HepG2 (cell line): ENCODE data around the gene TMEM120A. TPM values are rescaled to one million over a fixed set of nuclear protein-coding genes. Genes with fewer than 3 reads are reported as not detected.

Experiments
- ATM ChIP-seq: fragments of 450-650 bp; IDR thresholded peaks from 2 replicates; pipeline ENCODE4 v1.7.1; 2017; ENCODE audit warnings: mild to moderate bottlenecking, borderline replicate concordance
- BCL6 ChIP-seq: IDR thresholded peaks from 2 replicates; pipeline ENCODE4 v1.6.1; 2016; ENCODE audit warnings: missing genetic modification reagents, missing compliant biosample characterization
- DRAP1 ChIP-seq: IDR thresholded peaks from 2 replicates; pipeline ENCODE4 v1.6.1; 2016; ENCODE audit warnings: missing genetic modification reagents, missing compliant biosample characterization
- GZF1 ChIP-seq: sonication (generic); formaldehyde crosslinking; IDR thresholded peaks from 2 replicates; pipeline ENCODE4 v1.5.1; 2020; ENCODE audit warnings: mild to moderate bottlenecking, missing genetic modification reagents
- MEIS2 ChIP-seq: sonication (generic); formaldehyde crosslinking; IDR thresholded peaks from 2 replicates; pipeline ENCODE4 v1.9.0; 2021; ENCODE audit warnings: mild to moderate bottlenecking, missing genetic modification reagents
- PITX1 ChIP-seq: sonication (generic); formaldehyde crosslinking; IDR thresholded peaks from 2 replicates; pipeline ENCODE4 v1.5.1; 2020; ENCODE audit warnings: mild to moderate bottlenecking, missing genetic modification reagents
- PRMT3 ChIP-seq: sonication (generic); formaldehyde crosslinking; IDR thresholded peaks from 2 replicates; pipeline ENCODE4 v1.8.1; 2022; ENCODE audit warnings: low read depth, mild to moderate bottlenecking, moderate library complexity, missing genetic modification reagents, borderline replicate concordance
- XBP1 ChIP-seq: sonication (generic); formaldehyde crosslinking; IDR thresholded peaks from 2 replicates; pipeline ENCODE4 v1.5.0; 2020; ENCODE audit warnings: missing genetic modification reagents
- ZFYVE20 ChIP-seq: sonication (generic); formaldehyde crosslinking; IDR thresholded peaks from 2 replicates; pipeline ENCODE4 v1.8.0; 2023; ENCODE audit warnings: low read depth, mild to moderate bottlenecking, moderate library complexity, missing genetic modification reagents, borderline replicate concordance
- ZNF124 ChIP-seq: sonication (generic); formaldehyde crosslinking; IDR thresholded peaks from 2 replicates; pipeline ENCODE4 v1.4.0; 2020; ENCODE audit warnings: missing genetic modification reagents
- ZNF740 ChIP-seq: sonication (generic); formaldehyde crosslinking; IDR thresholded peaks from 2 replicates; pipeline ENCODE4 v1.4.0; 2020; ENCODE audit warnings: missing genetic modification reagents
- polyA plus RNA-seq, 8 experiments: library from polyadenylated mRNA; depleted of rRNA in 3 of 8; stranded (reverse) in 7 of 8; unstranded in 1 of 8; fragments of >200 nt; fragmentation: Illumina TruSeq in 4 of 8; extraction: Trizol in 4 of 8; gene quantifications; 2 replicates each; pipeline versions ENCODE4 v1.2.1 to v1.2.3, GENCODE V29; 2011 to 2016; ENCODE audit warnings: low read depth in 4 of 8, missing spikeins in 1 of 8, mixed read lengths in 1 of 8; ENCODE audit not compliant: insufficient read depth in 1 of 8
- total RNA-seq, 5 experiments: library from RNA; depleted of rRNA; stranded (reverse); fragments of >200 nt; fragmentation: Illumina TruSeq; extraction: Trizol; gene quantifications; 2 replicates each; pipeline ENCODE4 v1.2.3, GENCODE V29; 2016; ENCODE audit warnings: low read depth in 1 of 5
- TF ChIP-seq, protein P1 (sequence below): sonication (generic); formaldehyde crosslinking; IDR thresholded peaks from 2 replicates; pipeline ENCODE4 v1.5.0; 2020; ENCODE audit warnings: mild to moderate bottlenecking, missing genetic modification reagents, borderline replicate concordance
- TF ChIP-seq, protein P2 (sequence below): sonication (generic); formaldehyde crosslinking; conservative IDR thresholded peaks from 2 replicates; pipeline ENCODE4 v1.8.1; 2023; ENCODE audit warnings: missing genetic modification reagents
- TF ChIP-seq, protein P3 (sequence below): sonication (generic); formaldehyde crosslinking; IDR thresholded peaks from 2 replicates; pipeline ENCODE4 v1.4.0; 2020; ENCODE audit warnings: missing genetic modification reagents

Gene TMEM120A
- total and polyA plus RNA-seq, 2 of the 13 experiments (the other 11 are each of a cell fraction or from before 2014, with no cell fraction given), result 40.3 to 102 TPM

- TF ChIP-seq, protein P1, sequence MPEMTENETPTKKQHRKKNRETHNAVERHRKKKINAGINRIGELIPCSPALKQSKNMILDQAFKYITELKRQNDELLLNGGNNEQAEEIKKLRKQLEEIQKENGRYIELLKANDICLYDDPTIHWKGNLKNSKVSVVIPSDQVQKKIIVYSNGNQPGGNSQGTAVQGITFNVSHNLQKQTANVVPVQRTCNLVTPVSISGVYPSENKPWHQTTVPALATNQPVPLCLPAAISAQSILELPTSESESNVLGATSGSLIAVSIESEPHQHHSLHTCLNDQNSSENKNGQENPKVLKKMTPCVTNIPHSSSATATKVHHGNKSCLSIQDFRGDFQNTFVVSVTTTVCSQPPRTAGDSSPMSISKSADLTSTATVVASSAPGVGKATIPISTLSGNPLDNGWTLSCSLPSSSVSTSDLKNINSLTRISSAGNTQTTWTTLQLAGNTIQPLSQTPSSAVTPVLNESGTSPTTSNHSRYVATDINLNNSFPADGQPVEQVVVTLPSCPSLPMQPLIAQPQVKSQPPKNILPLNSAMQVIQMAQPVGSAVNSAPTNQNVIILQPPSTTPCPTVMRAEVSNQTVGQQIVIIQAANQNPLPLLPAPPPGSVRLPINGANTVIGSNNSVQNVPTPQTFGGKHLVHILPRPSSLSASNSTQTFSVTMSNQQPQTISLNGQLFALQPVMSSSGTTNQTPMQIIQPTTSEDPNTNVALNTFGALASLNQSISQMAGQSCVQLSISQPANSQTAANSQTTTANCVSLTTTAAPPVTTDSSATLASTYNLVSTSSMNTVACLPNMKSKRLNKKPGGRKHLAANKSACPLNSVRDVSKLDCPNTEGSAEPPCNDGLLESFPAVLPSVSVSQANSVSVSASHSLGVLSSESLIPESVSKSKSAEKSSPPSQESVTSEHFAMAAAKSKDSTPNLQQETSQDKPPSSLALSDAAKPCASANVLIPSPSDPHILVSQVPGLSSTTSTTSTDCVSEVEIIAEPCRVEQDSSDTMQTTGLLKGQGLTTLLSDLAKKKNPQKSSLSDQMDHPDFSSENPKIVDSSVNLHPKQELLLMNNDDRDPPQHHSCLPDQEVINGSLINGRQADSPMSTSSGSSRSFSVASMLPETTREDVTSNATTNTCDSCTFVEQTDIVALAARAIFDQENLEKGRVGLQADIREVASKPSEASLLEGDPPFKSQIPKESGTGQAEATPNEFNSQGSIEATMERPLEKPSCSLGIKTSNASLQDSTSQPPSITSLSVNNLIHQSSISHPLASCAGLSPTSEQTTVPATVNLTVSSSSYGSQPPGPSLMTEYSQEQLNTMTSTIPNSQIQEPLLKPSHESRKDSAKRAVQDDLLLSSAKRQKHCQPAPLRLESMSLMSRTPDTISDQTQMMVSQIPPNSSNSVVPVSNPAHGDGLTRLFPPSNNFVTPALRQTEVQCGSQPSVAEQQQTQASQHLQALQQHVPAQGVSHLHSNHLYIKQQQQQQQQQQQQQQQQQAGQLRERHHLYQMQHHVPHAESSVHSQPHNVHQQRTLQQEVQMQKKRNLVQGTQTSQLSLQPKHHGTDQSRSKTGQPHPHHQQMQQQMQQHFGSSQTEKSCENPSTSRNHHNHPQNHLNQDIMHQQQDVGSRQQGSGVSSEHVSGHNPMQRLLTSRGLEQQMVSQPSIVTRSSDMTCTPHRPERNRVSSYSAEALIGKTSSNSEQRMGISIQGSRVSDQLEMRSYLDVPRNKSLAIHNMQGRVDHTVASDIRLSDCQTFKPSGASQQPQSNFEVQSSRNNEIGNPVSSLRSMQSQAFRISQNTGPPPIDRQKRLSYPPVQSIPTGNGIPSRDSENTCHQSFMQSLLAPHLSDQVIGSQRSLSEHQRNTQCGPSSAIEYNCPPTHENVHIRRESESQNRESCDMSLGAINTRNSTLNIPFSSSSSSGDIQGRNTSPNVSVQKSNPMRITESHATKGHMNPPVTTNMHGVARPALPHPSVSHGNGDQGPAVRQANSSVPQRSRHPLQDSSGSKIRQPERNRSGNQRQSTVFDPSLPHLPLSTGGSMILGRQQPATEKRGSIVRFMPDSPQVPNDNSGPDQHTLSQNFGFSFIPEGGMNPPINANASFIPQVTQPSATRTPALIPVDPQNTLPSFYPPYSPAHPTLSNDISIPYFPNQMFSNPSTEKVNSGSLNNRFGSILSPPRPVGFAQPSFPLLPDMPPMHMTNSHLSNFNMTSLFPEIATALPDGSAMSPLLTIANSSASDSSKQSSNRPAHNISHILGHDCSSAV (CRISPR knock-in tag), result no peak
- TF ChIP-seq PRMT3 (no peak; the same call in 1 of the 2 replicates), MEIS2 (CRISPR knock-in tag) (no peak), BCL6 (CRISPR knock-in tag) (peak; percentile 70; the same call in 1 of the 2 replicates), ATM (no peak), ZNF740 (CRISPR knock-in tag) (no peak), ZNF124 (CRISPR knock-in tag) (no peak), PITX1 (CRISPR knock-in tag) (peak; percentile 80), DRAP1 (no peak), GZF1 (CRISPR knock-in tag) (no peak), ZFYVE20 (CRISPR knock-in tag) (no peak), XBP1 (no peak)
- TF ChIP-seq, protein P2, sequence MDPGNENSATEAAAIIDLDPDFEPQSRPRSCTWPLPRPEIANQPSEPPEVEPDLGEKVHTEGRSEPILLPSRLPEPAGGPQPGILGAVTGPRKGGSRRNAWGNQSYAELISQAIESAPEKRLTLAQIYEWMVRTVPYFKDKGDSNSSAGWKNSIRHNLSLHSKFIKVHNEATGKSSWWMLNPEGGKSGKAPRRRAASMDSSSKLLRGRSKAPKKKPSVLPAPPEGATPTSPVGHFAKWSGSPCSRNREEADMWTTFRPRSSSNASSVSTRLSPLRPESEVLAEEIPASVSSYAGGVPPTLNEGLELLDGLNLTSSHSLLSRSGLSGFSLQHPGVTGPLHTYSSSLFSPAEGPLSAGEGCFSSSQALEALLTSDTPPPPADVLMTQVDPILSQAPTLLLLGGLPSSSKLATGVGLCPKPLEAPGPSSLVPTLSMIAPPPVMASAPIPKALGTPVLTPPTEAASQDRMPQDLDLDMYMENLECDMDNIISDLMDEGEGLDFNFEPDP (CRISPR knock-in tag), result no peak
- TF ChIP-seq, protein P3, sequence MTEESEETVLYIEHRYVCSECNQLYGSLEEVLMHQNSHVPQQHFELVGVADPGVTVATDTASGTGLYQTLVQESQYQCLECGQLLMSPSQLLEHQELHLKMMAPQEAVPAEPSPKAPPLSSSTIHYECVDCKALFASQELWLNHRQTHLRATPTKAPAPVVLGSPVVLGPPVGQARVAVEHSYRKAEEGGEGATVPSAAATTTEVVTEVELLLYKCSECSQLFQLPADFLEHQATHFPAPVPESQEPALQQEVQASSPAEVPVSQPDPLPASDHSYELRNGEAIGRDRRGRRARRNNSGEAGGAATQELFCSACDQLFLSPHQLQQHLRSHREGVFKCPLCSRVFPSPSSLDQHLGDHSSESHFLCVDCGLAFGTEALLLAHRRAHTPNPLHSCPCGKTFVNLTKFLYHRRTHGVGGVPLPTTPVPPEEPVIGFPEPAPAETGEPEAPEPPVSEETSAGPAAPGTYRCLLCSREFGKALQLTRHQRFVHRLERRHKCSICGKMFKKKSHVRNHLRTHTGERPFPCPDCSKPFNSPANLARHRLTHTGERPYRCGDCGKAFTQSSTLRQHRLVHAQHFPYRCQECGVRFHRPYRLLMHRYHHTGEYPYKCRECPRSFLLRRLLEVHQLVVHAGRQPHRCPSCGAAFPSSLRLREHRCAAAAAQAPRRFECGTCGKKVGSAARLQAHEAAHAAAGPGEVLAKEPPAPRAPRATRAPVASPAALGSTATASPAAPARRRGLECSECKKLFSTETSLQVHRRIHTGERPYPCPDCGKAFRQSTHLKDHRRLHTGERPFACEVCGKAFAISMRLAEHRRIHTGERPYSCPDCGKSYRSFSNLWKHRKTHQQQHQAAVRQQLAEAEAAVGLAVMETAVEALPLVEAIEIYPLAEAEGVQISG (CRISPR knock-in tag), result peak; percentile 53; the same call in 1 of the 2 replicates
These were observed 31.6 kb downstream of the TMEM120A start (continued) for GRCh38 chr7:75962607-75963380.
